GM23338 (cell line): ENCODE data around the gene DENND11. TPM values are rescaled to one million over a fixed set of nuclear protein-coding genes. Genes with fewer than 3 reads are reported as not detected.

ENCODE experiments used
- ATAC-seq: fragments of 200-7000 bp; cut with Tn5 transposase; 3 replicates; pipeline ENCODE4 v1.9.1; 2020
- DNase-seq: peaks from one replicate; pipeline ENCODE4 v3.0.0-alpha.2; 2015; ENCODE audit warnings: low spot score
- H2AFZ ChIP-seq: fragments of 200-600 bp; sonication (generic); 2 replicates; pipeline ENCODE4 v1.8.0; 2016; ENCODE audit warnings: antibody characterized with exemption, mild to moderate bottlenecking, moderate library complexity
- H3F3A ChIP-seq: fragments of 200-600 bp; sonication (generic); replicated peaks from 2 replicates; pipeline ENCODE4 v1.8.0; 2017; ENCODE audit warnings: antibody characterized with exemption, mixed run types, low read depth
- H3K27ac ChIP-seq: fragments of 200-600 bp; sonication (generic); 2 replicates; pipeline ENCODE4 v1.6.1; 2016; ENCODE audit warnings: low read depth
- H3K27me3 ChIP-seq: fragments of 200-600 bp; sonication (generic); 2 replicates; pipeline ENCODE4 v1.8.0; 2016; ENCODE audit warnings: mild to moderate bottlenecking, mixed run types, moderate library complexity; ENCODE audit not compliant: insufficient read depth
- H3K36me3 ChIP-seq: fragments of 200-600 bp; sonication (generic); 2 replicates; pipeline ENCODE4 v1.8.0; 2016; ENCODE audit warnings: mild to moderate bottlenecking; ENCODE audit not compliant: insufficient read depth
- H3K4me1 ChIP-seq: fragments of 200-600 bp; sonication (generic); 2 replicates; pipeline ENCODE4 v1.8.0; 2016; ENCODE audit warnings: mild to moderate bottlenecking, moderate library complexity; ENCODE audit not compliant: insufficient read depth
- H3K4me2 ChIP-seq: fragments of 200-600 bp; sonication (generic); 2 replicates; pipeline ENCODE4 v1.7.1; 2017; ENCODE audit warnings: mixed run types
- H3K4me3 ChIP-seq: fragments of 200-600 bp; sonication (generic); 2 replicates; pipeline ENCODE4 v1.6.1; 2016; ENCODE audit warnings: mixed run types
- H3K79me2 ChIP-seq: fragments of 200-600 bp; sonication (generic); replicated peaks from 2 replicates; pipeline ENCODE4 v1.8.0; 2017; ENCODE audit warnings: mild to moderate bottlenecking; ENCODE audit not compliant: insufficient read depth
- H3K9me2 ChIP-seq: fragments of 200-600 bp; sonication (generic); 2 replicates; pipeline ENCODE4 v1.8.0; 2017; ENCODE audit not compliant: insufficient read depth
- H4K20me1 ChIP-seq: fragments of 200-600 bp; sonication (generic); replicated peaks from 2 replicates; pipeline ENCODE4 v1.8.0; 2017; ENCODE audit warnings: mild to moderate bottlenecking; ENCODE audit not compliant: insufficient read depth
- H3K27ac Mint-ChIP-seq: 2 replicates; pipeline ENCODE4 v1.8.0; 2020; ENCODE audit warnings: inconsistent platforms, mild to moderate bottlenecking, moderate library complexity, mixed read lengths
- H3K27me3 Mint-ChIP-seq: 3 replicates; pipeline ENCODE4 v1.8.0; 2022; ENCODE audit warnings: low read depth, mild to moderate bottlenecking, moderate library complexity, mixed read lengths, inconsistent platforms; ENCODE audit not compliant: insufficient read depth, poor library complexity
- H3K36me3 Mint-ChIP-seq: 3 replicates; pipeline ENCODE4 v1.8.0; 2021; ENCODE audit warnings: low read depth, mild to moderate bottlenecking, inconsistent platforms, moderate library complexity, mixed read lengths
- H3K4me1 Mint-ChIP-seq: 3 replicates; pipeline ENCODE4 v1.8.0; 2020; ENCODE audit warnings: mild to moderate bottlenecking, inconsistent platforms, mixed read lengths
- H3K4me3 Mint-ChIP-seq: 3 replicates; pipeline ENCODE4 v1.8.0; 2021; ENCODE audit warnings: moderate library complexity, mild to moderate bottlenecking, inconsistent platforms, mixed read lengths
- H3K9me3 Mint-ChIP-seq: 3 replicates; pipeline ENCODE4 v1.8.0; 2020; ENCODE audit warnings: moderate library complexity, mild to moderate bottlenecking, inconsistent platforms, mixed read lengths
- CTCF ChIP-seq, 2 experiments: fragments of 200-600 bp in 1 of 2; sonication (generic) in 1 of 2; conservative IDR thresholded peaks; 2 replicates each; pipeline versions ENCODE4 v1.5.1 to v1.6.1; 2016 to 2017; ENCODE audit warnings: antibody characterized with exemption in 2 of 2, low read depth in 2 of 2, mild to moderate bottlenecking in 2 of 2, moderate library complexity in 1 of 2
- ETS1 ChIP-seq: IDR thresholded peaks from 2 replicates; pipeline ENCODE4 v1.6.1; 2016; ENCODE audit warnings: antibody characterized with exemption
- EZH2phosphoT487 ChIP-seq: fragments of 200-600 bp; sonication (generic); IDR thresholded peaks from one replicate; pipeline ENCODE4 v1.8.1; 2018; ENCODE audit warnings: antibody characterized with exemption; ENCODE audit not compliant: unreplicated experiment
- JUNB ChIP-seq: IDR thresholded peaks from one replicate; pipeline ENCODE4 v1.6.1; 2016; ENCODE audit warnings: antibody characterized with exemption; ENCODE audit not compliant: unreplicated experiment
- POLR2AphosphoS5 ChIP-seq: IDR thresholded peaks from 2 replicates; pipeline ENCODE4 v1.6.1; 2016; ENCODE audit warnings: antibody characterized with exemption, low read depth
- REST ChIP-seq: IDR thresholded peaks from one replicate; pipeline ENCODE4 v1.6.1; 2018; ENCODE audit warnings: antibody characterized with exemption; ENCODE audit not compliant: unreplicated experiment
- STAT1 ChIP-seq: IDR thresholded peaks from one replicate; pipeline ENCODE4 v1.6.1; 2016; ENCODE audit warnings: antibody characterized with exemption; ENCODE audit not compliant: unreplicated experiment
- ZNF462 ChIP-seq: fragments of 250-450 bp; sonication (Bioruptor Pico); IDR thresholded peaks from 2 replicates; pipeline ENCODE4 v1.5.0; 2020; ENCODE audit warnings: mild to moderate bottlenecking, moderate library complexity
- polyA plus RNA-seq: library from polyadenylated mRNA; unstranded; fragments of >200 nt; fragmentation: Nextera tagmentation; extraction: Ambion mirVana; gene quantifications from 2 replicates; pipeline ENCODE4 v1.2.1, GENCODE V29; 2016
- total RNA-seq: library from RNA; depleted of rRNA; stranded (reverse); fragments of >200 nt; shearing (Covaris generic); gene quantifications from 2 replicates; pipeline ENCODE4 v1.2.3, GENCODE V29; 2014

Gene DENND11
- total and polyA plus RNA-seq, 2 experiments from 2014 or later: 5.1 to 29.5 TPM

- H3K27ac ChIP-seq: no peak overlapping the region
- peaks cover 34% of the 10 kb centered on the region for H3K4me1 ChIP-seq
- H3K9me2 ChIP-seq: no peaks in the 10 kb centered on the region
- no peaks in the 10 kb centered on the region for H4K20me1 ChIP-seq
- TF ChIP-seq STAT1 (no peak), CTCF (conservative IDR thresholded peaks at IDR 0.05; ENCODE audit: low read depth in 2 of 2) (peak; percentile 6 to 22; a peak in 3 of 4 replicates), EZH2phosphoT487 (no peak), ETS1 (no peak), REST (no peak)
- Mint-ChIP-seq H3K4me3 (no peak overlapping the region), H3K27me3 (peaks cover 8% of the 10 kb centered on the region), H3K4me1 (peaks cover 52% of the 10 kb centered on the region), H3K36me3 (no peaks in the 10 kb centered on the region), H3K9me3 (no peaks in the 10 kb centered on the region), H3K27ac (no peak overlapping the region)
- no peaks in the 10 kb centered on the region for H3K27me3 ChIP-seq
- no peaks in the 10 kb centered on the region for H3F3A ChIP-seq
- H3K4me3 ChIP-seq: no peak overlapping the region
- ATAC-seq: no peak
- H2AFZ ChIP-seq: no peak overlapping the region
- H3K4me2 ChIP-seq: no peak overlapping the region
- no peak for DNase-seq
- no peaks in the 10 kb centered on the region for H3K36me3 ChIP-seq
- no peaks in the 10 kb centered on the region for H3K79me2 ChIP-seq
These were observed 8.3 kb upstream of the DENND11 start for GRCh38 chr7:141710301-141710700.

- Histone ChIP-seq H3K4me2 (no peak overlapping the region), H3K4me3 (no peak overlapping the region), H4K20me1 (no peaks in the 10 kb centered on the region), H3K9me2 (no peaks in the 10 kb centered on the region), H3K4me1 (peaks cover 34% of the 10 kb centered on the region), H3K36me3 (no peaks in the 10 kb centered on the region), H2AFZ (no peak overlapping the region; the same call in 1 of the 2 replicates), H3F3A (no peaks in the 10 kb centered on the region), H3K27me3 (no peaks in the 10 kb centered on the region; the same call in 1 of the 2 replicates), H3K79me2 (no peaks in the 10 kb centered on the region), H3K27ac (no peak overlapping the region)
- DNase-seq: no peak
- no peaks in the 10 kb centered on the region for H3K36me3 Mint-ChIP-seq
- H3K4me3 Mint-ChIP-seq: no peak overlapping the region
- H3K27ac Mint-ChIP-seq: no peak overlapping the region
- H3K9me3 Mint-ChIP-seq: no peaks in the 10 kb centered on the region
- H3K4me1 Mint-ChIP-seq: peaks cover 52% of the 10 kb centered on the region
- no peak for ATAC-seq
- H3K27me3 Mint-ChIP-seq: peaks cover 8% of the 10 kb centered on the region
- TF ChIP-seq POLR2AphosphoS5: no peak
- no peak for TF ChIP-seq JUNB
- no peak for TF ChIP-seq ZNF462 (CRISPR knock-in tag)
These were observed 7.8 kb upstream of the DENND11 start for GRCh38 chr7:141709749-141710148.
